WTC11 (cell line): ENCODE results near the gene CFAP58. TPM values are rescaled to one million over a fixed set of nuclear protein-coding genes. Genes with fewer than 3 reads are reported as not detected.

Experiments
- ATAC-seq: fragments of 200-7000 bp; cut with Tn5 transposase; 2 replicates; pipeline ENCODE4 v1.10.0; 2021; ENCODE audit warnings: mild to moderate bottlenecking, moderate library complexity
- CTCF ChIA-PET: fragments of 300-600 bp; sonication (Branson Sonifier 250); formaldehyde crosslinking; loops from one replicate; lab custom pipeline; 2021; ENCODE audit warnings: antibody characterized with exemption; lab: Charles Lee
- POLR2A ChIA-PET: fragments of 350-600 bp; sonication (Branson Sonifier 250); formaldehyde crosslinking; loops from one replicate; lab custom pipeline; 2021; ENCODE audit warnings: antibody characterized with exemption; lab: Charles Lee
- DNase-seq: peaks from one replicate; pipeline ENCODE4 v3.0.0; 2021; ENCODE audit warnings: low spot score
- H3K27ac Mint-ChIP-seq: 2 replicates; pipeline ENCODE4 v1.8.0; 2021; ENCODE audit warnings: mixed read lengths
- H3K27me3 Mint-ChIP-seq: 2 replicates; pipeline ENCODE4 v1.8.0; 2021; ENCODE audit warnings: low read depth, mild to moderate bottlenecking, moderate library complexity, mixed read lengths
- H3K36me3 Mint-ChIP-seq: 2 replicates; pipeline ENCODE4 v1.8.0; 2021; ENCODE audit warnings: mixed read lengths
- H3K4me1 Mint-ChIP-seq: 2 replicates; pipeline ENCODE4 v1.8.0; 2022; ENCODE audit warnings: mixed read lengths
- H3K4me3 Mint-ChIP-seq: 2 replicates; pipeline ENCODE4 v1.8.0; 2021; ENCODE audit warnings: mild to moderate bottlenecking, moderate library complexity, mixed read lengths
- H3K9me3 Mint-ChIP-seq: 2 replicates; pipeline ENCODE4 v1.8.0; 2021; ENCODE audit warnings: mixed read lengths
- CREM ChIP-seq: sonication (generic); formaldehyde crosslinking; IDR thresholded peaks from 2 replicates; pipeline ENCODE4 v1.8.1; 2022; ENCODE audit warnings: mild to moderate bottlenecking, missing genetic modification reagents, moderate library complexity
- ETV6 ChIP-seq: sonication (generic); formaldehyde crosslinking; IDR thresholded peaks from 2 replicates; pipeline ENCODE4 v1.8.1; 2022; ENCODE audit warnings: mild to moderate bottlenecking, missing genetic modification reagents
- FOXP1 ChIP-seq: sonication (generic); formaldehyde crosslinking; IDR thresholded peaks from 2 replicates; pipeline ENCODE4 v1.8.0; 2022; ENCODE audit warnings: missing genetic modification reagents, mild to moderate bottlenecking, moderate library complexity, borderline replicate concordance
- HMGA2 ChIP-seq: fragments of 250-450 bp; sonication (Bioruptor Pico); IDR thresholded peaks from 2 replicates; pipeline ENCODE4 v1.4.0; 2021; ENCODE audit warnings: mild to moderate bottlenecking, moderate library complexity
- JAZF1 ChIP-seq: fragments of 250-450 bp; sonication (Bioruptor Pico); IDR thresholded peaks from 2 replicates; pipeline ENCODE4 v1.9.0; 2021; ENCODE audit warnings: moderate library complexity, mild to moderate bottlenecking, inconsistent platforms
- KAT7 ChIP-seq: sonication (generic); formaldehyde crosslinking; IDR thresholded peaks from 2 replicates; pipeline ENCODE4 v1.8.1; 2023; ENCODE audit warnings: missing genetic modification reagents, mild to moderate bottlenecking, borderline replicate concordance
- RELA ChIP-seq: sonication (generic); formaldehyde crosslinking; IDR thresholded peaks from 2 replicates; pipeline ENCODE4 v1.8.1; 2022; ENCODE audit warnings: missing genetic modification reagents, mild to moderate bottlenecking, borderline replicate concordance
- ZNF121 ChIP-seq: sonication (generic); formaldehyde crosslinking; IDR thresholded peaks from 2 replicates; pipeline ENCODE4 v1.8.0; 2023; ENCODE audit warnings: missing genetic modification reagents
- ZNF263 ChIP-seq: sonication (generic); formaldehyde crosslinking; IDR thresholded peaks from 2 replicates; pipeline ENCODE4 v1.8.1; 2022; ENCODE audit warnings: low read depth, mild to moderate bottlenecking, moderate library complexity, missing genetic modification reagents
- ZNF423 ChIP-seq: fragments of 250-450 bp; sonication (Bioruptor Pico); IDR thresholded peaks from 2 replicates; pipeline ENCODE4 v2.1.2; 2022; ENCODE audit warnings: mild to moderate bottlenecking, moderate library complexity
- total RNA-seq: library from RNA; stranded (reverse); gene quantifications from 3 replicates; pipeline ENCODE4 v1.2.3, GENCODE V29; 2021
- TF ChIP-seq, protein P1 (sequence below): sonication (generic); formaldehyde crosslinking; IDR thresholded peaks from 2 replicates; pipeline ENCODE4 v1.8.1; 2023; ENCODE audit warnings: mild to moderate bottlenecking, missing genetic modification reagents
- TF ChIP-seq, protein P2 (sequence below): sonication (generic); formaldehyde crosslinking; IDR thresholded peaks from 2 replicates; pipeline ENCODE4 v1.8.0; 2023; ENCODE audit warnings: missing genetic modification reagents, mild to moderate bottlenecking, borderline replicate concordance
- TF ChIP-seq, protein P3 (sequence below): fragments of 250-450 bp; sonication (Bioruptor Pico); IDR thresholded peaks from 2 replicates; pipeline ENCODE4 v1.9.0; 2021; ENCODE audit warnings: mild to moderate bottlenecking, borderline replicate concordance
- TF ChIP-seq, protein P4 (sequence below): sonication (generic); formaldehyde crosslinking; IDR thresholded peaks from 2 replicates; pipeline ENCODE4 v1.8.1; 2023; ENCODE audit warnings: mild to moderate bottlenecking, missing genetic modification reagents, moderate library complexity

The CFAP58 gene
- total RNA-seq, 1 experiment from 2014 or later, result 1.0 TPM

DNA sequence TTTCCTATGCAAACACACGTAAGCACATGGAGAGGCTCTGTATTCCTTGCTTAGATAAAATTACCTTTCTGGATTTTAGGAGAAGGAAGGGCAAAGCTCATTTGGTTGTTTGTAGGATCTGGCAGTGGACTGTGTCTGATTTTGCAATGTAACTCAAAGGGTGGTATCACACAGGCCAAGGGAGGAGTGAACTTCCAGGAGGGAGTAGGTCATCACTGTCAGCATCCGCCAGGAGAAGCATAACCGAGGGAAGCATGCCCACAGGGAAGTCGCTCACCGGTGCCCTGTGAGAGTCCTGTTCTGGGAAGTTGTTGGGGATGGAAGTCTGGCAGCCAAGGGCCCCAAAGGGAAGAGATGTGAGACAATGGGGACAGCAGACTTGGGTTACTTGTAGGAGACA lies 74.4 kb downstream of the CFAP58 start (continued):
- TF ChIP-seq, protein P1, sequence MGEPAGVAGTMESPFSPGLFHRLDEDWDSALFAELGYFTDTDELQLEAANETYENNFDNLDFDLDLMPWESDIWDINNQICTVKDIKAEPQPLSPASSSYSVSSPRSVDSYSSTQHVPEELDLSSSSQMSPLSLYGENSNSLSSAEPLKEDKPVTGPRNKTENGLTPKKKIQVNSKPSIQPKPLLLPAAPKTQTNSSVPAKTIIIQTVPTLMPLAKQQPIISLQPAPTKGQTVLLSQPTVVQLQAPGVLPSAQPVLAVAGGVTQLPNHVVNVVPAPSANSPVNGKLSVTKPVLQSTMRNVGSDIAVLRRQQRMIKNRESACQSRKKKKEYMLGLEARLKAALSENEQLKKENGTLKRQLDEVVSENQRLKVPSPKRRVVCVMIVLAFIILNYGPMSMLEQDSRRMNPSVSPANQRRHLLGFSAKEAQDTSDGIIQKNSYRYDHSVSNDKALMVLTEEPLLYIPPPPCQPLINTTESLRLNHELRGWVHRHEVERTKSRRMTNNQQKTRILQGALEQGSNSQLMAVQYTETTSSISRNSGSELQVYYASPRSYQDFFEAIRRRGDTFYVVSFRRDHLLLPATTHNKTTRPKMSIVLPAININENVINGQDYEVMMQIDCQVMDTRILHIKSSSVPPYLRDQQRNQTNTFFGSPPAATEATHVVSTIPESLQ (CRISPR knock-in tag), result no peak
- TF ChIP-seq JAZF1 (CRISPR knock-in tag) (no peak), RELA (CRISPR knock-in tag) (no peak), HMGA2 (CRISPR knock-in tag) (no peak), ZNF121 (CRISPR knock-in tag) (no peak), KAT7 (CRISPR knock-in tag) (no peak), CREM (no peak), ZNF423 (CRISPR knock-in tag) (no peak), ETV6 (CRISPR knock-in tag) (no peak), ZNF263 (CRISPR knock-in tag) (no peak)
- TF ChIP-seq, protein P2, sequence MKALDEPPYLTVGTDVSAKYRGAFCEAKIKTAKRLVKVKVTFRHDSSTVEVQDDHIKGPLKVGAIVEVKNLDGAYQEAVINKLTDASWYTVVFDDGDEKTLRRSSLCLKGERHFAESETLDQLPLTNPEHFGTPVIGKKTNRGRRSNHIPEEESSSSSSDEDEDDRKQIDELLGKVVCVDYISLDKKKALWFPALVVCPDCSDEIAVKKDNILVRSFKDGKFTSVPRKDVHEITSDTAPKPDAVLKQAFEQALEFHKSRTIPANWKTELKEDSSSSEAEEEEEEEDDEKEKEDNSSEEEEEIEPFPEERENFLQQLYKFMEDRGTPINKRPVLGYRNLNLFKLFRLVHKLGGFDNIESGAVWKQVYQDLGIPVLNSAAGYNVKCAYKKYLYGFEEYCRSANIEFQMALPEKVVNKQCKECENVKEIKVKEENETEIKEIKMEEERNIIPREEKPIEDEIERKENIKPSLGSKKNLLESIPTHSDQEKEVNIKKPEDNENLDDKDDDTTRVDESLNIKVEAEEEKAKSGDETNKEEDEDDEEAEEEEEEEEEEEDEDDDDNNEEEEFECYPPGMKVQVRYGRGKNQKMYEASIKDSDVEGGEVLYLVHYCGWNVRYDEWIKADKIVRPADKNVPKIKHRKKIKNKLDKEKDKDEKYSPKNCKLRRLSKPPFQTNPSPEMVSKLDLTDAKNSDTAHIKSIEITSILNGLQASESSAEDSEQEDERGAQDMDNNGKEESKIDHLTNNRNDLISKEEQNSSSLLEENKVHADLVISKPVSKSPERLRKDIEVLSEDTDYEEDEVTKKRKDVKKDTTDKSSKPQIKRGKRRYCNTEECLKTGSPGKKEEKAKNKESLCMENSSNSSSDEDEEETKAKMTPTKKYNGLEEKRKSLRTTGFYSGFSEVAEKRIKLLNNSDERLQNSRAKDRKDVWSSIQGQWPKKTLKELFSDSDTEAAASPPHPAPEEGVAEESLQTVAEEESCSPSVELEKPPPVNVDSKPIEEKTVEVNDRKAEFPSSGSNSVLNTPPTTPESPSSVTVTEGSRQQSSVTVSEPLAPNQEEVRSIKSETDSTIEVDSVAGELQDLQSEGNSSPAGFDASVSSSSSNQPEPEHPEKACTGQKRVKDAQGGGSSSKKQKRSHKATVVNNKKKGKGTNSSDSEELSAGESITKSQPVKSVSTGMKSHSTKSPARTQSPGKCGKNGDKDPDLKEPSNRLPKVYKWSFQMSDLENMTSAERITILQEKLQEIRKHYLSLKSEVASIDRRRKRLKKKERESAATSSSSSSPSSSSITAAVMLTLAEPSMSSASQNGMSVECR, result no peak
- TF ChIP-seq, protein P3, sequence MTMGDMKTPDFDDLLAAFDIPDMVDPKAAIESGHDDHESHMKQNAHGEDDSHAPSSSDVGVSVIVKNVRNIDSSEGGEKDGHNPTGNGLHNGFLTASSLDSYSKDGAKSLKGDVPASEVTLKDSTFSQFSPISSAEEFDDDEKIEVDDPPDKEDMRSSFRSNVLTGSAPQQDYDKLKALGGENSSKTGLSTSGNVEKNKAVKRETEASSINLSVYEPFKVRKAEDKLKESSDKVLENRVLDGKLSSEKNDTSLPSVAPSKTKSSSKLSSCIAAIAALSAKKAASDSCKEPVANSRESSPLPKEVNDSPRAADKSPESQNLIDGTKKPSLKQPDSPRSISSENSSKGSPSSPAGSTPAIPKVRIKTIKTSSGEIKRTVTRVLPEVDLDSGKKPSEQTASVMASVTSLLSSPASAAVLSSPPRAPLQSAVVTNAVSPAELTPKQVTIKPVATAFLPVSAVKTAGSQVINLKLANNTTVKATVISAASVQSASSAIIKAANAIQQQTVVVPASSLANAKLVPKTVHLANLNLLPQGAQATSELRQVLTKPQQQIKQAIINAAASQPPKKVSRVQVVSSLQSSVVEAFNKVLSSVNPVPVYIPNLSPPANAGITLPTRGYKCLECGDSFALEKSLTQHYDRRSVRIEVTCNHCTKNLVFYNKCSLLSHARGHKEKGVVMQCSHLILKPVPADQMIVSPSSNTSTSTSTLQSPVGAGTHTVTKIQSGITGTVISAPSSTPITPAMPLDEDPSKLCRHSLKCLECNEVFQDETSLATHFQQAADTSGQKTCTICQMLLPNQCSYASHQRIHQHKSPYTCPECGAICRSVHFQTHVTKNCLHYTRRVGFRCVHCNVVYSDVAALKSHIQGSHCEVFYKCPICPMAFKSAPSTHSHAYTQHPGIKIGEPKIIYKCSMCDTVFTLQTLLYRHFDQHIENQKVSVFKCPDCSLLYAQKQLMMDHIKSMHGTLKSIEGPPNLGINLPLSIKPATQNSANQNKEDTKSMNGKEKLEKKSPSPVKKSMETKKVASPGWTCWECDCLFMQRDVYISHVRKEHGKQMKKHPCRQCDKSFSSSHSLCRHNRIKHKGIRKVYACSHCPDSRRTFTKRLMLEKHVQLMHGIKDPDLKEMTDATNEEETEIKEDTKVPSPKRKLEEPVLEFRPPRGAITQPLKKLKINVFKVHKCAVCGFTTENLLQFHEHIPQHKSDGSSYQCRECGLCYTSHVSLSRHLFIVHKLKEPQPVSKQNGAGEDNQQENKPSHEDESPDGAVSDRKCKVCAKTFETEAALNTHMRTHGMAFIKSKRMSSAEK (CRISPR knock-in tag), result no peak

DNA sequence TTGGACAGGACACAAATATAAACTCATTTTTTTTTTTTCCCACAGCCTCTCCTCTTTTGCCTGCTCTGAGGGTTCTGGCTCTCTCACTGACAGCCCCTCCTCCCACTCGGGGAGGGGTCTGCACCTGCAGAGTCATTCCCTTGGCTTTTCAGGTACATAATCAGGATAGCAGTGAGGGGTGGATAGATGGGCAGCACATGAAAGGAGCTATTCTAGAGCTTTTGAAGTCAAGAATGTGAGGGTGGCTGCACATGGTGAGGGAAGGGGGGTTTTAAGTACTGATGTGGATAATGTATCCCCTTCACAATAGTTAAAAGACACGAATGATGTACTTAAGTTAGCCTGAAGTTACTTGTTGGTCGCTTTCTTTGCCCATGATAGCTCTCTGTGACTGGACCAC lies 76.2 kb downstream of the CFAP58 start:
- DNase-seq (peak; percentile 31), ATAC-seq (peak; percentile 93)
- no peaks in the 10 kb centered on the region for H3K27me3 Mint-ChIP-seq
- ChIA-PET POLR2A (no interaction called here), CTCF (interaction anchor here (0.6 to 1.9 kb wide), 6 partner anchors 77 to 209 kb away, joined by 3 to 7 read pairs (median 4); partner anchors contain the start of gene CFAP58)
- H3K4me1 Mint-ChIP-seq, result no peaks in the 10 kb centered on the region; the same call in 1 of the 2 replicates
- TF ChIP-seq ZNF423 (CRISPR knock-in tag), result 0 out of 2 replicates have a peak, but pooled peaks have one; percentile 6
- no peak for TF ChIP-seq FOXP1 (CRISPR knock-in tag)
- H3K27ac Mint-ChIP-seq, result no peak overlapping the region
- 0 out of 2 replicates have a peak overlapping the region, but pooled peaks have one; percentile 16 for H3K4me3 Mint-ChIP-seq
- H3K9me3 Mint-ChIP-seq, result peaks cover 3% of the 10 kb centered on the region; the same call in 1 of the 2 replicates
- no peaks in the 10 kb centered on the region for H3K36me3 Mint-ChIP-seq

DNA sequence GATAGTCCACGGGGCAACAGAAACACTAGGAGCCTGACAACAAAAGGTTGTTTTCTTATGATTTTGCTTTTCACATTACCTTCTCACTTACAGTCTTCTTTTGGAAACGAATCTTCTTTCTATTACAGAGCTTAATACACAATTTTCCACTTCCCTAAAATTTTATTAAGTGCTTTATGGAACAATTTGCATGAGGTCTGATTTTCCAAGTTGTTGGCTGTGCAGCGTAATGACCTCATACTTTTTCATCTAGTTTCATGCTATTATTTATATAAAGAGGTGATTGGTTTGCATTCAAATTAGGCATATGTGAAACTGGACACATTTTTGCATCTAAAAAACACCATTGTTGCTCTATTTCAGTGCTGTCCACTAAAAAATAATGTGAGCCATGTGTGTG lies 76.7 kb downstream of the CFAP58 start:
- Mint-ChIP-seq H3K4me1 (no peaks in the 10 kb centered on the region), H3K27me3 (no peaks in the 10 kb centered on the region), H3K36me3 (no peaks in the 10 kb centered on the region), H3K4me3 (no peak overlapping the region), H3K27ac (no peak overlapping the region), H3K9me3 (peaks cover 3% of the 10 kb centered on the region; the same call in 1 of the 2 replicates)
- CTCF ChIA-PET, result interaction anchor here (0.8 to 1.9 kb wide), 3 partner anchors 77 to 192 kb away, joined by 3 to 7 read pairs (median 6); partner anchors contain the start of gene CFAP58
- POLR2A ChIA-PET, result no interaction called here
- no peak for DNase-seq
- no peak for ATAC-seq
- TF ChIP-seq, protein P1 (CRISPR knock-in tag), result no peak
- TF ChIP-seq, protein P2, result no peak
- TF ChIP-seq, protein P4, sequence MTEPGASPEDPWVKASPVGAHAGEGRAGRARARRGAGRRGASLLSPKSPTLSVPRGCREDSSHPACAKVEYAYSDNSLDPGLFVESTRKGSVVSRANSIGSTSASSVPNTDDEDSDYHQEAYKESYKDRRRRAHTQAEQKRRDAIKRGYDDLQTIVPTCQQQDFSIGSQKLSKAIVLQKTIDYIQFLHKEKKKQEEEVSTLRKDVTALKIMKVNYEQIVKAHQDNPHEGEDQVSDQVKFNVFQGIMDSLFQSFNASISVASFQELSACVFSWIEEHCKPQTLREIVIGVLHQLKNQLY (CRISPR knock-in tag), result no peak
